H1 (cell line): Measurements from ENCODE around the gene DLEC1. TPM values are rescaled to one million over a fixed set of nuclear protein-coding genes. Genes with fewer than 3 reads are reported as not detected.

Experiments
- ATF2 ChIP-seq: IDR thresholded peaks from 2 replicates; pipeline ENCODE4 v1.6.1; 2012; ENCODE audit warnings: low read length, inconsistent platforms
- CHD1 ChIP-seq: IDR thresholded peaks from 2 replicates; pipeline ENCODE4 v1.6.1; 2012; ENCODE audit warnings: low read depth, low read length, improper control_type of control experiment
- CHD7 ChIP-seq: fragments of 300-600 bp; sonication (generic); IDR thresholded peaks from 2 replicates; pipeline ENCODE4 v1.7.1; 2012; ENCODE audit warnings: low read length, moderate library complexity, mild to moderate bottlenecking, inconsistent platforms; ENCODE audit not compliant: insufficient replicate concordance
- CREB1 ChIP-seq: IDR thresholded peaks from 2 replicates; pipeline ENCODE4 v1.6.1; 2012; ENCODE audit warnings: inconsistent platforms
- GTF2F1 ChIP-seq: IDR thresholded peaks from 2 replicates; pipeline ENCODE4 v1.6.1; 2012; ENCODE audit warnings: low read depth, low read length, improper control_type of control experiment, borderline replicate concordance
- KDM1A ChIP-seq: fragments of 200-600, 300-600 bp; sonication (generic); IDR thresholded peaks from 2 replicates; pipeline ENCODE4 v1.7.1; 2016; ENCODE audit warnings: mild to moderate bottlenecking, low read length, borderline replicate concordance
- SIN3A ChIP-seq, 2 experiments: IDR thresholded peaks in 1 of 2; conservative IDR thresholded peaks in 1 of 2; 2 replicates each; pipeline ENCODE4 v1.6.1; 2011 to 2012; ENCODE audit warnings: low read length in 2 of 2, improper control_type of control experiment in 1 of 2, low read depth in 1 of 2, mild to moderate bottlenecking in 1 of 2
- SP4 ChIP-seq: IDR thresholded peaks from 2 replicates; pipeline ENCODE4 v1.6.1; 2012; ENCODE audit warnings: low read length, inconsistent platforms
- polyA plus RNA-seq, 7 experiments: library from polyadenylated mRNA; depleted of rRNA in 3 of 7; stranded (reverse) in 5 of 7; unstranded in 2 of 7; fragments of >200 nt in 5 of 7; fragments of 200-250 nt in 2 of 7; gene quantifications; 1 replicate in 5 of 7; 2 replicates in 1 of 7; 4 replicates in 1 of 7; pipeline versions ENCODE4 v1.2.1 to v1.2.3, GENCODE V29; 2011 to 2013; ENCODE audit warnings: missing spikeins in 2 of 7, mixed read lengths in 2 of 7
- total RNA-seq: library from RNA; stranded (reverse); fragmentation: NEBNext Ultra II Directional; extraction: Animal tissue kit (Norgen Biotek cat#: 25700); gene quantifications from 2 replicates; pipeline ENCODE4 v1.2.1, GENCODE V29; 2021

The DLEC1 gene
- total and polyA plus RNA-seq, 2 of the 8 experiments (the other 6 are each of a cell fraction or from before 2014, with no cell fraction given), result 0.26 to 0.76 TPM

GRCh38 chr3:37993820-37994638 is 45.0 kb upstream of the DLEC1 start (continued):
- TF ChIP-seq CHD7 (no peak), SIN3A (conservative IDR thresholded peaks at IDR 0.05 in 1 of 2, IDR thresholded peaks at IDR 0.05 in 1 of 2; ENCODE audit: low read depth in 1 of 2, low read length in 2 of 2) (peak in 1 of 2 experiments; percentile 75; a peak in 2 of 4 replicates), CREB1 (no peak), CHD1 (no peak), GTF2F1 (no peak), SP4 (0 out of 2 replicates have a peak, but pooled peaks have one; percentile 54), KDM1A (no peak), ATF2 (no peak)
